Measurements from ENCODE around the gene RTN1.

RTN1 gene

GRCh38 chr14:59583755-59584154 lies 286.8 kb downstream of the RTN1 start:
- H2AFZ ChIP-seq (ENCODE audit: low read depth, low read length), result no peak overlapping the region
- no peaks in the 10 kb centered on the region for H3K36me3 ChIP-seq (replicated peaks; ENCODE audit: low read depth, low read length)
- H4K20me1 ChIP-seq (ENCODE audit: insufficient read depth, low read length), result no peaks in the 10 kb centered on the region
- H3K4me1 ChIP-seq (ENCODE audit: low read length), result no peaks in the 10 kb centered on the region
- H3K4me2 ChIP-seq (ENCODE audit: low read length), result no peak overlapping the region
- H3K79me2 ChIP-seq (ENCODE audit: low read length), result no peaks in the 10 kb centered on the region
- TF ChIP-seq EZH2phosphoT487 (IDR thresholded peaks at IDR 0.05; ENCODE audit: low read depth) (no peak), CTCF (IDR thresholded peaks at IDR 0.05; ENCODE audit: low read depth, low read length) (peak; percentile 26; the same call in 1 of the 2 replicates)
- H3K27me3 ChIP-seq (ENCODE audit: low read depth, low read length), result no peaks in the 10 kb centered on the region
- H3K9me3 ChIP-seq (ENCODE audit: insufficient read depth, low read length), result no peaks in the 10 kb centered on the region
- H3K27ac ChIP-seq (ENCODE audit: low read length), result no peak overlapping the region
- no peak overlapping the region for H3K4me3 ChIP-seq (ENCODE audit: low read length)
- no peak overlapping the region for H3K9ac ChIP-seq (ENCODE audit: low read length)

- no peaks in the 10 kb centered on the region for H3K27me3 ChIP-seq (ENCODE audit: low read depth, low read length)
- no peaks in the 10 kb centered on the region for H4K20me1 ChIP-seq (ENCODE audit: insufficient read depth, low read length)
- H3K4me2 ChIP-seq (ENCODE audit: low read length), result no peak overlapping the region
- H3K79me2 ChIP-seq (ENCODE audit: low read length), result no peaks in the 10 kb centered on the region
- H3K4me1 ChIP-seq (ENCODE audit: low read length), result no peaks in the 10 kb centered on the region
- no peaks in the 10 kb centered on the region for H3K36me3 ChIP-seq (replicated peaks; ENCODE audit: low read depth, low read length)
- no peaks in the 10 kb centered on the region for H3K9me3 ChIP-seq (ENCODE audit: insufficient read depth, low read length)
- H3K9ac ChIP-seq (ENCODE audit: low read length), result no peak overlapping the region
- no peak overlapping the region for H3K27ac ChIP-seq (ENCODE audit: low read length)
- TF ChIP-seq EZH2phosphoT487 (IDR thresholded peaks at IDR 0.05; ENCODE audit: low read depth) (no peak), CTCF (IDR thresholded peaks at IDR 0.05; ENCODE audit: low read depth, low read length) (peak; percentile 39)
- H2AFZ ChIP-seq (ENCODE audit: low read depth, low read length), result no peak overlapping the region
- no peak overlapping the region for H3K4me3 ChIP-seq (ENCODE audit: low read length)
These were observed 287.6 kb downstream of the RTN1 start for GRCh38 chr14:59582845-59583509.

- Histone ChIP-seq H4K20me1 (ENCODE audit: insufficient read depth, low read length) (no peaks in the 10 kb centered on the region), H3K4me1 (ENCODE audit: low read length) (no peaks in the 10 kb centered on the region), H3K27ac (ENCODE audit: low read length) (no peak overlapping the region), H3K4me3 (ENCODE audit: low read length) (no peak overlapping the region), H3K36me3 (replicated peaks; ENCODE audit: low read depth, low read length) (no peaks in the 10 kb centered on the region), H3K27me3 (ENCODE audit: low read depth, low read length) (no peaks in the 10 kb centered on the region), H3K9me3 (ENCODE audit: insufficient read depth, low read length) (no peaks in the 10 kb centered on the region), H3K9ac (ENCODE audit: low read length) (no peak overlapping the region), H2AFZ (ENCODE audit: low read depth, low read length) (no peak overlapping the region), H3K4me2 (ENCODE audit: low read length) (no peak overlapping the region), H3K79me2 (ENCODE audit: low read length) (no peaks in the 10 kb centered on the region)
- no peak for TF ChIP-seq CTCF (IDR thresholded peaks at IDR 0.05; ENCODE audit: low read depth, low read length)
- TF ChIP-seq EZH2phosphoT487 (IDR thresholded peaks at IDR 0.05; ENCODE audit: low read depth), result no peak
These were observed 288.4 kb downstream of the RTN1 start for GRCh38 chr14:59582161-59582560.

GRCh38 chr14:59580911-59581310 lies 289.7 kb downstream of the RTN1 start:
- Histone ChIP-seq H3K4me2 (ENCODE audit: low read length) (no peak overlapping the region), H3K9ac (ENCODE audit: low read length) (no peak overlapping the region), H3K27me3 (ENCODE audit: low read depth, low read length) (no peaks in the 10 kb centered on the region), H3K79me2 (ENCODE audit: low read length) (no peaks in the 10 kb centered on the region), H4K20me1 (ENCODE audit: insufficient read depth, low read length) (no peaks in the 10 kb centered on the region), H3K4me3 (ENCODE audit: low read length) (no peak overlapping the region), H2AFZ (ENCODE audit: low read depth, low read length) (no peak overlapping the region), H3K27ac (ENCODE audit: low read length) (no peak overlapping the region), H3K4me1 (ENCODE audit: low read length) (0 out of 2 replicates have a peak, but pooled peaks cover 1% of the 10 kb centered on the region), H3K9me3 (ENCODE audit: insufficient read depth, low read length) (no peaks in the 10 kb centered on the region), H3K36me3 (replicated peaks; ENCODE audit: low read depth, low read length) (no peaks in the 10 kb centered on the region)
- no peak for TF ChIP-seq EZH2phosphoT487 (IDR thresholded peaks at IDR 0.05; ENCODE audit: low read depth)
- no peak for TF ChIP-seq CTCF (IDR thresholded peaks at IDR 0.05; ENCODE audit: low read depth, low read length)

All from OCI-LY3 (cell line).